PC-9 (cell line): Measurements from ENCODE around the gene NCOA4. TPM values are rescaled to one million over a fixed set of nuclear protein-coding genes. Genes with fewer than 3 reads are reported as not detected.

Experiments
- BruUV-seq: library from RNA; stranded (reverse); fragments of 400-500 nt; replicated peaks from 2 replicates; lab custom pipeline; 2021; lab: Mats Ljungman, UMichigan
- CTCF ChIA-PET: fragments of 300-600 bp; sonication (Branson Sonifier 250); formaldehyde crosslinking; loops from one replicate; lab custom pipeline; 2022; ENCODE audit warnings: antibody characterized with exemption; lab: Charles Lee
- POLR2A ChIA-PET: fragments of 300-600 bp; sonication (Branson Sonifier 250); formaldehyde crosslinking; loops from one replicate; lab custom pipeline; 2022; ENCODE audit warnings: antibody characterized with exemption; ENCODE audit not compliant: unreplicated experiment; lab: Charles Lee
- DNase-seq, 2 experiments: peaks; one replicate each; pipeline versions ENCODE4 v3.0.0 to v3.0.0-alpha.2; 2015 to 2022; ENCODE audit warnings: mixed read lengths in 1 of 2
- H2AFZ ChIP-seq: fragments of 200-600 bp; sonication (generic); 2 replicates; pipeline ENCODE4 v1.8.1; 2017; ENCODE audit warnings: antibody characterized with exemption
- H3F3A ChIP-seq: fragments of 200-600 bp; sonication (generic); 2 replicates; pipeline ENCODE4 v1.8.1; 2017; ENCODE audit warnings: antibody characterized with exemption, mild to moderate bottlenecking, low read depth; ENCODE audit not compliant: insufficient read depth
- H3K27ac ChIP-seq: fragments of 200-600 bp; sonication (generic); 2 replicates; pipeline ENCODE4 v1.6.1; 2016; ENCODE audit warnings: mixed run types
- H3K27me3 ChIP-seq: fragments of 200-600 bp; sonication (generic); 2 replicates; pipeline ENCODE4 v1.6.1; 2016; ENCODE audit warnings: low read depth, mixed run types; ENCODE audit not compliant: insufficient read depth
- H3K36me3 ChIP-seq: fragments of 200-600 bp; sonication (generic); 2 replicates; pipeline ENCODE4 v1.6.1; 2016; ENCODE audit warnings: low read depth, mixed run types
- H3K4me1 ChIP-seq: fragments of 200-600 bp; sonication (generic); replicated peaks from 2 replicates; pipeline ENCODE4 v1.6.1; 2016; ENCODE audit warnings: mixed run types; ENCODE audit not compliant: insufficient read depth
- H3K4me2 ChIP-seq: fragments of 200-600 bp; sonication (generic); 2 replicates; pipeline ENCODE4 v1.6.1; 2017; ENCODE audit warnings: mixed run types
- H3K4me3 ChIP-seq: fragments of 200-600 bp; sonication (generic); 2 replicates; pipeline ENCODE4 v1.6.1; 2016; ENCODE audit warnings: mixed run types
- H3K79me2 ChIP-seq: fragments of 200-600 bp; sonication (generic); 2 replicates; pipeline ENCODE4 v1.6.1; 2017; ENCODE audit warnings: low read depth, mixed run types
- H3K9me2 ChIP-seq: fragments of 200-600 bp; sonication (generic); 2 replicates; pipeline ENCODE4 v1.8.1; 2017; ENCODE audit warnings: mild to moderate bottlenecking; ENCODE audit not compliant: insufficient read depth
- H3K9me3 ChIP-seq: fragments of 200-600 bp; sonication (generic); 2 replicates; pipeline ENCODE4 v1.8.1; 2016; ENCODE audit warnings: low read depth; ENCODE audit not compliant: insufficient read depth
- H4K20me1 ChIP-seq: fragments of 200-600 bp; sonication (generic); 2 replicates; pipeline ENCODE4 v1.8.1; 2017; ENCODE audit not compliant: insufficient read depth
- EZH2 ChIP-seq: fragments of 200-600 bp; sonication (generic); IDR thresholded peaks from 2 replicates; pipeline ENCODE4 v1.8.0; 2017; ENCODE audit warnings: antibody characterized with exemption, low read depth
- intact Hi-C: fragments of 100-400 bp; cut with micrococcal nuclease; formaldehyde crosslinking; loops from one replicate; pipeline ENCODE4 v1.10.0; 2022; ENCODE audit not compliant: unreplicated experiment
- total RNA-seq: library from RNA; stranded (reverse); gene quantifications from 2 replicates; pipeline ENCODE4 v1.2.3, GENCODE V29; 2021
- TF ChIP-seq, protein P1 (sequence below): fragments of 200-600 bp; sonication (generic); conservative IDR thresholded peaks from 2 replicates; pipeline ENCODE4 v1.6.1; 2017; ENCODE audit warnings: mixed run types, antibody characterized with exemption, mild to moderate bottlenecking, moderate library complexity

NCOA4 gene
- total RNA-seq, 1 experiment from 2014 or later, result 143 TPM

DNA sequence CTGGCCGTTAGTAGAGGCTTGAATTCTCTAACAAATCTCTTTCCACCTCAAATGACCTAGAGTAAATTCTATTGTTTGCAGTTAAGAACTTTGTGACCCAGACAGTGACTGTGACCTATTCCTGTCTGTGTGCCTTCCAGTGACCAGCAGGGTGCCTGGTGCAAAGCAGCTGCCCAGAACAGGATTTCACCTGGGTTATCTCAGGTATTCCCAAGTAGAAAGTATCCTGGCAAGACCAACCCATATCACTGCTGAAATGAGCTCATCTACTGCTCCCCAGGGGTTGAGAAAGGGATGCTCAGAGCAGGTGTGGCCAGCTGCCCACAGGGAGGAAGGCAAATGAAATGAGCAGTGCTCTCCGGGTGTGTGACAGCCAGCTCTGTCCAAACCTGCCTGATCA is 17.7 kb upstream of the NCOA4 start:
- ChIA-PET CTCF (no interaction called here), POLR2A (no interaction called here)
- H3K4me3 ChIP-seq, result no peak overlapping the region
- intact Hi-C loops, result no loop called here
- DNase-seq, result peak; percentile 35 to 66
- H3K27ac ChIP-seq, result no peak overlapping the region
- H3K36me3 ChIP-seq, result no peaks in the 10 kb centered on the region
- no peak overlapping the region for H3K4me2 ChIP-seq
- no TSS peak for BruUV-seq
- H3K4me1 ChIP-seq, result no peaks in the 10 kb centered on the region
- H3K9me3 ChIP-seq, result no peaks in the 10 kb centered on the region
- H3F3A ChIP-seq, result no peaks in the 10 kb centered on the region
- H3K27me3 ChIP-seq, result no peaks in the 10 kb centered on the region
- H4K20me1 ChIP-seq, result no peaks in the 10 kb centered on the region
- H3K9me2 ChIP-seq, result no peaks in the 10 kb centered on the region
- TF ChIP-seq, protein P1, sequence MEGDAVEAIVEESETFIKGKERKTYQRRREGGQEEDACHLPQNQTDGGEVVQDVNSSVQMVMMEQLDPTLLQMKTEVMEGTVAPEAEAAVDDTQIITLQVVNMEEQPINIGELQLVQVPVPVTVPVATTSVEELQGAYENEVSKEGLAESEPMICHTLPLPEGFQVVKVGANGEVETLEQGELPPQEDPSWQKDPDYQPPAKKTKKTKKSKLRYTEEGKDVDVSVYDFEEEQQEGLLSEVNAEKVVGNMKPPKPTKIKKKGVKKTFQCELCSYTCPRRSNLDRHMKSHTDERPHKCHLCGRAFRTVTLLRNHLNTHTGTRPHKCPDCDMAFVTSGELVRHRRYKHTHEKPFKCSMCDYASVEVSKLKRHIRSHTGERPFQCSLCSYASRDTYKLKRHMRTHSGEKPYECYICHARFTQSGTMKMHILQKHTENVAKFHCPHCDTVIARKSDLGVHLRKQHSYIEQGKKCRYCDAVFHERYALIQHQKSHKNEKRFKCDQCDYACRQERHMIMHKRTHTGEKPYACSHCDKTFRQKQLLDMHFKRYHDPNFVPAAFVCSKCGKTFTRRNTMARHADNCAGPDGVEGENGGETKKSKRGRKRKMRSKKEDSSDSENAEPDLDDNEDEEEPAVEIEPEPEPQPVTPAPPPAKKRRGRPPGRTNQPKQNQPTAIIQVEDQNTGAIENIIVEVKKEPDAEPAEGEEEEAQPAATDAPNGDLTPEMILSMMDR, result no peak; the same call in 1 of the 2 replicates
- no peak for TF ChIP-seq EZH2
- no peak overlapping the region for H2AFZ ChIP-seq
- H3K79me2 ChIP-seq, result no peaks in the 10 kb centered on the region

DNA sequence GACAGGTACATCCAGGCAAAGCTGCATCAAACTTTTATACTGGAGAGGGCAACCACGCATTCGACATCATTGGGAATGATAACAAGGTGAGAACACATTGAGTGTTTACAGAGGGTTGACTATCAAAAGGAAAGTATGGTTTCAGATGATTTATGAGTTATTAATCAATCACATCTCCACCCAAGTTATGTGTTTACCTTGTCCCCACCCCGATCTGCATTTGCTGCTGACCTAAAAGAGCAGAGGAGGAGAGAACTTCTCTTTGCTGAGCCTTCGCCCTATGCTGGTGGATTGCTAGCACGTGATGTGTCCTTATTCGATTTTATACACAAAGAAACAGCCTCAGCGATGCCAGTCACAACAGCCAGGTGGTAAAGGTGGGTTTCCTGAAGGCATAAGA is 15.8 kb upstream of the NCOA4 start, which contains the start of gene MSMB:
Gene MSMB (minus strand): TSS at position 9 of the 400 bp plus-strand sequence. CDS start 32 bp downstream, outside the sequence.
- CTCF ChIA-PET, result no interaction called here

DNA sequence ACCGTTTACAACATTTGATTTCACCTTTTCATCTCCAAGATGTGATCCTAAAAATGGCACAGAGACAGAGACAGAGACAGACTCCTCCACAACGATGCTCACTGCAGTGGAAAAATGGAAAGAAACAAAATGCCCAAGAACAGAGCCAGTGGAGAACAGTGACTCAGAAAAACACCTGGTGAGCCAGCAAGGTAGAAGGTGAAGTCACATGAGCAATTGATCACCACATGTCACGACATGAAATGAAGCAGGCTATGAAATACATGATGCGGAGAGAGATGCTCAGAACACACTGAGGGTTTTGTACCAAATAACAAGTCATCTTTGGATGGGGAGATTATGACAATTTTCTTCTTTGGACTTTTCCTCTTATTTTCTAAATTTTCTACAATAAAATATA is 12.1 kb upstream of the NCOA4 start:
- no peak for DNase-seq
- no peak for TF ChIP-seq EZH2
- TF ChIP-seq, protein P1, result no peak
- H3K36me3 ChIP-seq, result no peaks in the 10 kb centered on the region
- BruUV-seq, result no TSS peak
- no peak overlapping the region for H3K4me3 ChIP-seq
- no peak overlapping the region for H2AFZ ChIP-seq
- ChIA-PET CTCF (no interaction called here), POLR2A (no interaction called here)
- H3K9me2 ChIP-seq, result no peaks in the 10 kb centered on the region
- peaks cover 18% of the 10 kb centered on the region for H3F3A ChIP-seq
- intact Hi-C loops, result no loop called here
- no peak overlapping the region for H3K4me2 ChIP-seq
- no peaks in the 10 kb centered on the region for H3K27me3 ChIP-seq
- H3K9me3 ChIP-seq, result no peaks in the 10 kb centered on the region
- H3K79me2 ChIP-seq, result no peaks in the 10 kb centered on the region
- H4K20me1 ChIP-seq, result no peaks in the 10 kb centered on the region
- H3K27ac ChIP-seq, result no peak overlapping the region
- H3K4me1 ChIP-seq, result peaks cover 25% of the 10 kb centered on the region

More for the DNA sequence above, 15.8 kb upstream of the NCOA4 start, which contains the start of gene MSMB:
- BruUV-seq, result no TSS peak
- TF ChIP-seq EZH2, result no peak
- TF ChIP-seq, protein P1, result no peak
- Histone ChIP-seq H4K20me1 (no peaks in the 10 kb centered on the region), H3F3A (no peaks in the 10 kb centered on the region), H3K36me3 (no peaks in the 10 kb centered on the region), H3K79me2 (no peaks in the 10 kb centered on the region), H3K27me3 (no peaks in the 10 kb centered on the region), H3K9me2 (no peaks in the 10 kb centered on the region), H3K4me3 (no peak within 1 kb of the TSS), H3K27ac (no peak within 1 kb of the TSS), H2AFZ (no peak within 1 kb of the TSS), H3K4me1 (peaks cover under 1% of the 10 kb centered on the region; the same call in 1 of the 2 replicates), H3K9me3 (no peaks in the 10 kb centered on the region), H3K4me2 (no peak within 1 kb of the TSS)
- POLR2A ChIA-PET, result no interaction called here
- intact Hi-C loops, result no loop called here
- DNase-seq, result no peak
